ES-I3 (cell line): ENCODE measurements around the gene CMBL.
"Not testable (repeated sequence)": the region's sequence is repeated elsewhere in the genome, so short reads cannot be mapped to it uniquely, and the experiment has no call there.

Experiments used
- H3K36me3 ChIP-seq: 2 replicates; pipeline ENCODE4 v1.6.1; 2013; ENCODE audit warnings: mild to moderate bottlenecking, low read length, control low read depth, moderate library complexity; ENCODE audit not compliant: insufficient read depth
- H3K4me1 ChIP-seq: 2 replicates; pipeline ENCODE4 v1.6.1; 2013; ENCODE audit warnings: mild to moderate bottlenecking, control low read depth, low read length; ENCODE audit not compliant: insufficient read depth
- H3K9ac ChIP-seq: 2 replicates; pipeline ENCODE4 v1.6.1; 2013; ENCODE audit warnings: low read depth, mild to moderate bottlenecking, low read length, moderate library complexity
- H3K9me3 ChIP-seq: 2 replicates; pipeline ENCODE4 v1.6.1; 2013; ENCODE audit warnings: mild to moderate bottlenecking, low read length, moderate library complexity; ENCODE audit not compliant: control insufficient read depth, insufficient read depth

Gene CMBL

DNA sequence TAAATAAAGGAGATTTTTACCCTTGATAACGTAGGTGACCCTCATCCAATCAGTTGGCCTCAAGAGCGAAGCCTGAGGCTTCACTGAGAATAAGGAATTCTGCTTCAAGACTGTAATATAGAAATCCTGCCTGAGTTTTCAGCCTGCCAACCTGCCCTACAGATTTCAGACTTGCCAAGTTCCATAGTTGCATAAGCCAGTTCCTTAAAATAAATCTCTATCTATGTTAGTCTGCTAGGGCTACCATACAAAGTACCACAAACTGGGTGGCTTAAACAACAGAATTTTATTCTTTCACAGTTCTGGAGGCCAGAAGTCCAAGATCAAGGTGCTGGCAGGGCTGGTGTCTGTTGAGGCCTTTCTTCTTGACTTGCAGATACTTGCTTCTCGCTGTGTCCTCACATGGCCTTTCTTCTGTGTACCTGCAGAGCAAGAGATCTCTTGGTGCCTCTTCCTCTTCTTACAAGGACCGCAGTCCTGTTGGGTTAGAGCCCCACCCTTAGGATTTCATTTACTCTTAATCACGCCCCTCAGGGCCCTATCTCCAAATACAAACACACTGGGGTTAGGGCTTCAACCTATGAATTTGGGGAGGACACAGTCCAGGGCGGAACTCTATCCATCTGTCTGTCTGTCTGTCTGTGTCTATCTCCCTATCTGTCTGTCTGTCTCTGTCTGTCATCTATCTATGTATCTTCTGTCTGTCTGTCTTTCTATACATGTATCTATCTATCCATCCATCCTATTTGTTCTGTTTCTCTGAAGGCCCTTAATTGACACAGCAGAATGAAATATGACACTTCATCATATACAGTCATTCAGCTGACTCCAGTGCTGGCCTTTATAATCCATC is 17.0 kb upstream of the CMBL start:
- H3K9ac ChIP-seq, result no peak overlapping the region
- no peaks in the 10 kb centered on the region for H3K9me3 ChIP-seq
- no peaks in the 10 kb centered on the region for H3K4me1 ChIP-seq
- no peaks in the 10 kb centered on the region for H3K36me3 ChIP-seq

DNA sequence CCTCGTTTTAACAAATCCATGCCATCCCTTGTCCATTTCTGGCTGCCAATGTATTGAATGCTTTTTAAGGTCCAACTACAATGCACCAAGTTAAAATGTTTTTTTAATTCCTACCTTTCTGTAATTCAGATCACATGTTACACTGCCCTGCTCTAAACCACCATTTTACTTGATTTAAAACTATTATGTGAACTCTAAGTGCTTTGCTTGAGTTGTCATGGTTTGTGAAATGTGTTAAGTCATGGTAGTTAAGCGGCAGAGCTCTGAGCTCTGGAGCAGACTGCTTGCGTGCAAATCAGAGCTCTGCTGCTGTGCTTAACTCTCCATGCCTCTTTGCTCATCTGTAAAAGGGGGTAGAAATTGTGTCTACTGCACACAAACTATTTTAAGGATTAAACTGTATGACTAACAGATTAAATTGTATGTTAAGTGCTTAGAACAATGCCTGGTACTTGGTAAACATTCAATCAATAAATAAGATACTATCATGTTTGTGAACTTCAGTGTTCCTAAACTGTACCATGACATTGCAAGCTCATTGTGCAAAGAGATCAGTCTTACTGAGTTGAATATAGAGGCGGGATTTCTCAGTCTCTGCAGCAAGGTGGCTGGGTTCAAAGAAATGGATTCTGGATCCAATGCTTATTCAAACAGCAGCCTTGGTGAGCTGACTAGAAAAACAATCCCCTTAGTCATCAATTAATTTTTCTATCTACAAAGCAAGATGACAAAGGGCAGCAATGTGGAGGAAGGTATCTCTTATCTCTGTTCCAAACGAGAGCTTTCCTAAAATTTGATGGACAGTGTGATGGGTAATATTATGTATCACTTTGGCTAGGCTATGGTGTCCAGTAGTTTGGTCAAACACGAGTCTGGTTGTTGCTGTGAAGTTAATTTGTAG is 16.1 kb upstream of the CMBL start:
- no peaks in the 10 kb centered on the region for H3K9me3 ChIP-seq

DNA sequence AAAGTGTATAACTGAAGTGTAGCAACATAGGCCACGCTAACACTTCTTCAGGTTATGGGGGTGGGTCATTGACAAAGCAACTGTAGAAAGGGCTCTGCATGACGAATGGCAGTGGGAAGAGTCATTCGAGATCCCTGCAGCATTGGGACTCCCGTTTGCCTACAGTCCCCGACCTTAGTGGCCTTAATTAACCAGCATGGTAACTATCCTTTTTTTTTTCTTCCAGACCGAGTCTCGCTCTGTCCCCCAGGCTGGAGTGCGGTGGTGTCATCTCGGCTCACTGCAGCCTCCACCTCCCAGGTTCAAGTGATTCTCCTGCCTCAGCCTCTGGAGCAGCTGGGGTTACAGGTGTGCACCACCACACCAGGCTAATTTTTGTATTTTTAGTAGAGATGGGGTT is 14.2 kb upstream of the CMBL start:
- Histone ChIP-seq H3K4me1 (no peaks in the 10 kb centered on the region), H3K9me3 (no peaks in the 10 kb centered on the region), H3K9ac (no peak overlapping the region), H3K36me3 (no peaks in the 10 kb centered on the region)

More for the DNA sequence above, 16.1 kb upstream of the CMBL start:
- no peaks in the 10 kb centered on the region for H3K36me3 ChIP-seq
- H3K9ac ChIP-seq, result no peak overlapping the region
- no peaks in the 10 kb centered on the region for H3K4me1 ChIP-seq

DNA sequence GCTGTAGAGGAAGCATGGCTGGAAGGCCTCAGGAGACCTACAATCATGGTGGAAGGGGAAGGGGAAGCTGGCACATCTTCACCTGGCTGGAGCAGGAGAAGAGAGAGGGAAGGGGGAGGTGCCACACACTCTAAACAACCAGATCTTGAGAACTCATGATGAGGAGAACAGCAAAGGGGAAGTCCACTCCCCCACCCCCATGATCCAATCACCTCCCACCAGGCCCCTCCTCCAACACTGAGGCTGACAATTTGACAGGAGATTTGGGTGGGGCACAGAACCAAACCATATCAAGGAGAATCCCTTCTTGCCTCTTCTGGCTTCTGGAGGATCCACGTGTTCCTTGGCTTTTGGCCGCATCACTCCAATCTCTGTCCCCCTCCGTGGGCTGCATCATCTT is 13.1 kb upstream of the CMBL start:
- no peak overlapping the region for H3K9ac ChIP-seq

DNA sequence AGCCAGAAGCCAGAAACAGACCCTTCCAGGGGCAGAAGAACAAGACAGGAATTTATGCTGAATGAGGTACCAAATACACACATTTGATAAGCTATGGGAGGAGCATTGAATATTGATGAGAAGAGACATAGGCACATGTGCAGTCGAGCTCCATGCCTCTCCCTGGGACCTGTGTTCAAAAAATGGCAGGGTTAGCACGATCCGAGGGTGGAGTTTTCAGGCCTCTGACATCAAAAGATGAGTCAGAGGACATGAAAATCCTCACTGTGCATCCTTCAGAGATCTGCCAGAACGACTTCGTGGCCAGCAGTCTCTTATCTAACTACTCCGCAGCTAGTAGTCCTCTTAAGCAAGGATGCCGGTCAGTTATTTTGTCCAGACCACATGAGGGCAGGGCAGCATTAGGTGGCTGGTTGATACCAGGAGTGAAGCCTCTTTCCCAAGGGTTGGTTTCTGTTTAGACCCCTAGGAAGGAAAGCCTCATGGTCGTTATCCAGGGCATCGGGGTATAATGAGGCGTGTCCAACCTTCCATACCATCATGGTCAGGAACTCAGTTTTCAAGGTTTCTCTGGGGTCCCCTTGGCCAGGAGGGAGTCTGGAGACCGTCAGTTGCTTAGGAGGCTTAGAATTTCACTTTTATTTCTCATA is 11.6 kb upstream of the CMBL start:
- H3K4me1 ChIP-seq, result no peaks in the 10 kb centered on the region
- peaks cover 3% of the 10 kb centered on the region; the same call in 1 of the 2 replicates for H3K9me3 ChIP-seq
- no peak overlapping the region for H3K9ac ChIP-seq
- H3K36me3 ChIP-seq, result no peaks in the 10 kb centered on the region

More for the DNA sequence above, 13.1 kb upstream of the CMBL start:
- Histone ChIP-seq H3K4me1 (no peaks in the 10 kb centered on the region), H3K36me3 (no peaks in the 10 kb centered on the region), H3K9me3 (no peaks in the 10 kb centered on the region)

DNA sequence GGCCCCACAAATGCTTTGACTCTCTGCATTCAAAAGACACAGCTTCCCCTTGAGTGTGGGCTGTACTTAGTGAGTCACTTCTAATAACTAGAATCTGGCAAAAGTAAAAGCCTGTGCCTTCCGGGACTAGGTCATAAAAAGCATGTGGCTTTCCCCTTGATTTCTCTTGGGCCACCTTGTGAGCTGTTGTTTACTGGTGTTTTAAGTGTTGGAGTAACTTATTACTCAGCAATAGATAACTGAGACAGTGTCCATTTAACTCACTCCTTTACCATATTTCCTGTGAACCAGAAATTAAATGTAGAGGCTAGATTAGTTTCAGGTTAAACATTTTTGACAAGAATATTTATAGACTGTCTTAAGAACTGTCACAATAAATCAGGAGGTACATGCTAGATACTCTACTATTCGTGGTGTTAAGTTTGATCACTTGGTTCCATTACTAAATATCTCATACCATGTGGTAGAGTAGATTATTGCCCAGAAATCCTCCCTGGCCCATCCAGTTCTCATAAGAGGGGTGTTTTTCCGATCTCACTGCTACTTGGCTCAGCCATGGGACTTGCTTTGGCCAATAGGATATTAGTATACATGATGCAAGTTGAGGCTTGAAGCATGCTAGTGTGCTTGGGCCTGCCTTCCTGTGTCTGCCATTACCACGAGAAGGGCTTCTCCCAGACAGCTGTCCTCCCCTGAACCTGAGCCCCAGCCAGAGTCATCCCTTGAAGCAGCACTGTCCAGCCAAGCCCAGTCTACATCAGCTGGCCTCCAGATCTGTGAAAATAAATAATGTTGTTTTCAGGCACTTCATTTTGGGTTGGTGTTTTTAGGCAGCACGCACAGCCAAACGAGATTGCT is 10.4 kb upstream of the CMBL start:
- H3K9ac ChIP-seq, result no peak overlapping the region
- peaks cover 3% of the 10 kb centered on the region; the same call in 1 of the 2 replicates for H3K9me3 ChIP-seq
- no peaks in the 10 kb centered on the region for H3K36me3 ChIP-seq
- H3K4me1 ChIP-seq, result no peaks in the 10 kb centered on the region

DNA sequence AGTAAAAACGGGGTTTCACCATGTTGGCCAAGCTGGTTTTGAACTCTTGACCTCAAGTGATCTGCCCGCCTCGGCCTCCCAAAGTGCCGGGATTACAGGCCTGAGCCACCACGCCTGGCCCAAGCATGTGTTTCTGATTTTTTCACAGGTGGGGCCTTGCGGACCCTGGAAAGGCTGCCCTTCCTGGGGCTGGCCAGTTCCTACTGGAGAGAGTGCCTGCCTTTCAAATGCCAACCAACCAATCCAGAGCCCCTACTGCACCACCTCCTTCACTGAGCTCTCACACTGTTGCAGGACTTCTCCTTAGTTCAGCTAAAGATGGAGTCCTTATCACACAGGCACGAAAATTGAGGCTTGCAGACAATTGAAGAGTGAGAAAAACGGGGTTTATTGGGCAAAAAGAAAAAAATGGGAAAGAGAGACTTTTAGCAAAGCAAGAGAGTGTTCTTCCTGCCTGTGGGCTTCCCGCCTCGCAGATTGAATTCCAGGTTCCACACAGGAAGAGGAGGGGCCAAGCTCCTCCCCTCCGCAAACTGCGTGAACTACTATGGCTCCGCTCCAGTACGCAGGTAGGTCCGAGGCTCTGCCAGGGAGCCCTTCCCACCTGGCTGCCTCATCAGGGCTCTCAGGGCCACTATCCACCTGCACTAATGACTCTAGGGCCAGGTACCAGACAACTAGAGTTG is 8.3 kb upstream of the CMBL start:
- peaks cover 3% of the 10 kb centered on the region; the same call in 1 of the 2 replicates for H3K9me3 ChIP-seq
- peak overlapping the region; percentile 18; the same call in 1 of the 2 replicates for H3K9ac ChIP-seq
- H3K36me3 ChIP-seq, result no peaks in the 10 kb centered on the region
- H3K4me1 ChIP-seq, result no peaks in the 10 kb centered on the region

DNA sequence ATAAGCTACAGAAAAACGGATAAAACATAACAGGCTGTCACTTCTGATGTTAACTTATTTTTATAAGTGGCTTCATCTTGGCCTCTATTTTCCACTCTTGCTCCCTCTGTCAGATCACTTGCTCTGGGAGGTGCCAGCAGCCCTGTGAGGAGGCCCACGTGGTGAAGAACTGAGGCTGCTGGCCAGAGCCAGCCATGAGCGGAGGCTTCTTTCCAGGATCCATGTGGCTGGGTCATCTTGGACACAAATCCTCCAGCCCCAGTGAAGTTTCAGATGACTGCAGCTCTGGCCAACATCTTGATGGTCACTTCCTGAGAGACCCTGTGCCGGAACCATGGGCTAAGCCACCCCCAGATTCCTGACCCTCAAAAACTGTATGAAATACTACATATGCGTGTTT is 7.5 kb upstream of the CMBL start:
- Histone ChIP-seq H3K4me1 (0 out of 2 replicates have a peak, but pooled peaks cover 4% of the 10 kb centered on the region), H3K36me3 (no peaks in the 10 kb centered on the region), H3K9ac (no peak overlapping the region), H3K9me3 (peaks cover 3% of the 10 kb centered on the region; the same call in 1 of the 2 replicates)

DNA sequence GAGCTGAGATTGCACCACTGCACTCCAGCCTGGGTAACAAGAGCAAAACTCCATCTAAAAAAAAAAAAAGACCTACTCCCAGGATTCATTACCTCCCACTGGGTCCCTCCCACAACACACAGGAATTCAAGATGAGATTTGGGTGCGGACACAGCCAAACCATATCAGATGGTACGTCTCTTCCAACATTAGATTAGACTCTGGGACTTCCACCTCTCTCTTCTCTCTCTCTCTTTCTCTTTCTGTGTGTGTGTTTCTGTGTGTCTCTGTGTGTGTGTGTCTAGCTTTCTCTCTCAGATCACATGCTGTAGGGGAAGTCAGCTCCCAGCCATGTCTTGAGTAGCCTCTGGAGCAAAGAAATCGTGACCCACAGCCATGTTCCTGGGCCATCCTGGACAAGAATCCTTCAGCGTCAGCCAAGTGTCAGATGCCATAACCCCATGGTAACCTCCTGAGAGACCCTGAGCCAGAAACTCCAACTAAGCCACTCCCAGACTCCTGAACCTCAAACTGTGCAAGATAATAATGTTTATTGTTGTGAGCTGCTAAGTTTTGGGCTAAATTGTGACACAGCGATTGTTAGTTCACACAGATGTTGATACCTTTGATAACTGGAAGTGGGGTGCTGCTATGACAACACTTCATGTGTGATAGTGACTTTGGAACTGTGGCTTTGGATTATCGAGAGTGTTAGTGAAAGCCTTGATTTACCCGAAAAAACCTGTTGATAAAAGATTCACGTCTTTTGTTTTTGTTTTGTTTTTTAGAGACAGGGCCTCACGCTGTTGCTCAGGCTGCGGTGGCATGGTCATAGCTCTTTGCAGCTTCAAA is 4.1 kb upstream of the CMBL start:
- Histone ChIP-seq H3K9ac (no peak overlapping the region), H3K4me1 (peaks cover 5% of the 10 kb centered on the region; the same call in 1 of the 2 replicates), H3K36me3 (no peaks in the 10 kb centered on the region), H3K9me3 (peaks cover 3% of the 10 kb centered on the region; the same call in 1 of the 2 replicates)

DNA sequence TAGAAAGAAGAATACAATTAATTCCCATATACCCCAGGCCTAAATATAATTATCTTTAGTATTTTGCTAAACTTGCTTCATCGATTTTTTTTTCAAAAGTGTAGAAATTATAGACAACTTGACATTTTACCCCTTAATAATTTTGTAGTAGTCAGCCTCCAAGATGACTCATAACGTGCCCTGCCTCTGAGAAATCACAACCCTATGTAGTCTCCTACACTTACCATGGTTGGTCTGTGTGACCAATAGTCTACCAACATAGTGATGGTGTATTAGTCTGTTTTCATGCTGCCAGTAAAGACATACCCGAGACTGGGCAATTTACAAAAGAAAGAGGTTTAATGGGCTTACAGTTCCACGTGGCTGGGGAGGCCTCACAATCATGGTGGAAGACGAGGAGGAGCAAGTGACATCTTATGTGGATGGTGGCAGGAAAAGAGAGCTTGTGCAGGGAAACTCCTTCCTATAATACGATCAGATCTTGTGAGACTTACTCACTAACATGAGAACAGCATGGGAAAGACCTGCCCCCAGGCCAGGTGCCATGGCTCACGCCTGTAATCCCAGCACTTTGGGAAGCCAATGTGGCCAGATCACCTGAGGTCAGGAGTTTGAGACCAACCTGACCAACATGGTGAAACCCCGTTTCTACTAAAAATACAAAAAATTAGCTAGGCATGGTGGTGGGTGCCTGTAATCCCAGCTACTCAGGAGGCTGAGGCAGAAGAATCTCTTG is 3.3 kb upstream of the CMBL start:
- not testable (repeated sequence) for H3K36me3 ChIP-seq, H3K9ac ChIP-seq, H3K9me3 ChIP-seq
- H3K4me1 ChIP-seq, result peaks cover 12% of the 10 kb centered on the region

DNA sequence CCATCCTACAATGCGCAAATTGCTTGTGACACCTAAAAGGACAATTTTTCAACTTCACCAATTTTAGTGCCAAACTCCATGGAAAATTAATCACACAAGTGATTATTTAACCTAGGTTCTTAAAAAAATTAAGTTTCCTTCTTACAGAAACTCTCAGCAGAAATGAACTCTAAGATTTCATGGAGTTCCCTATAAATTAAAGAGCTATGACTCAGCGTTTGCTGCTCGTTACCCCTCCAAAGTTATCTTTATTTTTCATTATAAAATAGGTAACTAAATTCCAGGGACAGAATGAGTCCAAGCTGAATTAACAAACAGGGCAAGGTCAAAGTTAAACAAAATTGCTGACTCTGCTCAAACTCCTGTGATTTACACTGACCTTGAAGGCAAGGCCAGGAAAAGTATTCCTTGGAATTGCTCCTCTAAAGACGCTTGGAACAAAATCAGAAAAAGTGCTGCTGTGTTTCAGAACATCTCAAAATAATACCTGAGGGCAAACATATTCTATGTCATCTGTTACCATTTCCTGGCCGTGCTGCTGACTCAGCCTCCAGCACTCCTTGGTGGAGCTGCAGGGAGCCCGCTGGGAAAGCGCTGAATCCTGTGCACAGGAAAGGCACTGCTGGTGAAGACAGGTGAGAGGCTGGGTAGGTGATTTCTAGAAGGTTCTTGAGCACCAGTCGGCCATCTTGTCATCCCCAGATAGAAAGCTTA is 2.5 kb upstream of the CMBL start:
- Histone ChIP-seq H3K9ac (no peak overlapping the region), H3K9me3 (0 out of 2 replicates have a peak, but pooled peaks cover under 1% of the 10 kb centered on the region)

More for the DNA sequence above, 2.5 kb upstream of the CMBL start:
- H3K36me3 ChIP-seq, result no peaks in the 10 kb centered on the region
- peaks cover 14% of the 10 kb centered on the region for H3K4me1 ChIP-seq
